H1 (cell line): ENCODE measurements around the gene FOXD2.
A peak's percentile ranks its signal among the peaks of the same experiment; 100 is the strongest.

Experiments used
- BRCA1 ChIP-seq: IDR thresholded peaks from 2 replicates; pipeline ENCODE4 v1.6.1; 2012; ENCODE audit warnings: low read depth, low read length, improper control_type of control experiment
- EZH2 ChIP-seq: fragments of 200-600 bp; sonication (generic); IDR thresholded peaks from 2 replicates; pipeline ENCODE4 v1.7.1; 2012; ENCODE audit warnings: low read depth, mild to moderate bottlenecking, moderate library complexity, low read length, inconsistent platforms; ENCODE audit not compliant: severe bottlenecking
- HDAC2 ChIP-seq, 2 experiments: fragments of 300-600 bp in 1 of 2; sonication (generic) in 1 of 2; IDR thresholded peaks; 2 replicates each; pipeline ENCODE4 v1.6.1; 2011 to 2012; ENCODE audit warnings: low read depth in 2 of 2, low read length in 2 of 2, mild to moderate bottlenecking in 2 of 2, moderate library complexity in 2 of 2, borderline replicate concordance in 1 of 2, inconsistent platforms in 1 of 2
- JUN ChIP-seq: IDR thresholded peaks from 2 replicates; pipeline ENCODE4 v1.6.1; 2011; ENCODE audit warnings: low read depth, mild to moderate bottlenecking, improper control_type of control experiment, low read length
- POLR2A ChIP-seq, 2 experiments: IDR thresholded peaks; 1 replicate in 1 of 2; 2 replicates in 1 of 2; pipeline ENCODE4 v1.6.1; 2011; ENCODE audit warnings: low read depth in 2 of 2, low read length in 2 of 2, mild to moderate bottlenecking in 2 of 2; ENCODE audit errors: control extremely low read depth in 1 of 2
- RXRA ChIP-seq: IDR thresholded peaks from 2 replicates; pipeline ENCODE4 v1.6.1; 2011; ENCODE audit warnings: low read depth, mild to moderate bottlenecking, low read length, moderate library complexity; ENCODE audit not compliant: insufficient read depth
- SIN3A ChIP-seq, 2 experiments: IDR thresholded peaks in 1 of 2; conservative IDR thresholded peaks in 1 of 2; 2 replicates each; pipeline ENCODE4 v1.6.1; 2011 to 2012; ENCODE audit warnings: low read length in 2 of 2, improper control_type of control experiment in 1 of 2, low read depth in 1 of 2, mild to moderate bottlenecking in 1 of 2
- SIRT6 ChIP-seq: IDR thresholded peaks from one replicate; pipeline ENCODE4 v1.7.1; 2012; ENCODE audit warnings: low read length, inconsistent platforms
- TCF12 ChIP-seq: IDR thresholded peaks from 2 replicates; pipeline ENCODE4 v1.6.1; 2011; ENCODE audit warnings: low read depth, mild to moderate bottlenecking, low read length
- YY1 ChIP-seq: IDR thresholded peaks from 2 replicates; pipeline ENCODE4 v1.6.1; 2011; ENCODE audit warnings: low read depth, mild to moderate bottlenecking, low read length
- TF ChIP-seq, protein P1 (sequence below), 3 experiments: IDR thresholded peaks; 1 replicate in 2 of 3; 2 replicates in 1 of 3; pipeline versions ENCODE4 v1.5.1 to v1.6.1; 2011; ENCODE audit warnings: low read length in 3 of 3, mild to moderate bottlenecking in 3 of 3, inconsistent platforms in 2 of 3, low read depth in 1 of 3, moderate library complexity in 1 of 3; ENCODE audit not compliant: insufficient read depth in 1 of 3; ENCODE audit errors: control extremely low read depth in 1 of 3
- TF ChIP-seq, protein P2 (sequence below): IDR thresholded peaks from 2 replicates; pipeline ENCODE4 v1.6.1; 2011; ENCODE audit warnings: low read depth, mild to moderate bottlenecking, low read length; ENCODE audit not compliant: insufficient read depth
- TF ChIP-seq, protein P3 (sequence below): IDR thresholded peaks from 2 replicates; pipeline ENCODE4 v1.6.1; 2012; ENCODE audit warnings: inconsistent platforms

DNA sequence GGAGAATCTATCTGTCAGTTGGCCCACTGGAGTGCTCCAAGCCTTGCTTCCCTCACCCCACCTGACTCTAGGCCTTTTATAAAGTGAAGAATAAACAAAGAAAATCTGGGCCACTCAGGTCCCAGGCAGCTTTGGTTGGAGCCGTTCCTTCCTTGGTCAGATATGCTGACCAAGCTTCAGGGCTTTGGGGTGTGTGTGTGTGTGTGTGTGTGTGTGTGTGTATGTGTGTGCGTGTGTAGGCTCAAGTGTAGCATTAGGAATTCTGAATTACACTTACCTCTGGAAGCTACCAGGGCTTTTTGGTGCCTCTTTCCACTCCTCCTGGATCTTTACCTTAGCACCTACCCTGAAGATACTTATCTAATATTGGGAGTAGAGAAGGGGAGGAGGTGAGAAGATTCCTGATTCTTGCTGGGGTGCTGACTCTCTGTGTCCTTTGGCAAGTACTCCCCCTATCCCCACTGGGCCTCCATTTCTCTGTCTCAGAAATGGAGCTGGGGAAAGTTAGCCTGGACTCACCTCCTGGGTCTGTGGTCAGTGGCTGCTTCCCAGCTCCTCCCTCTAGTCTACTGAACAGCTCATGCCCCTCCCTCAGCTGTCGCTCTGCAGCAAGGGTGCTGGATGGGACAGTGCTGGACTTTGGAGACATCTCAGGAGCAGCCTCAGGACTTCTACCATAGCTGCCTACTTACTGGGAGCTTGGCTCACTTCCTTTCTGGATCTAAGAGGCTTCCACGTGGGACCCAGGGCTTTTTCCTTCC, 10.8 kb downstream of the FOXD2 start:
- TF ChIP-seq TCF12 (no peak), BRCA1 (no peak), SIN3A (conservative IDR thresholded peaks at IDR 0.05 in 1 of 2, IDR thresholded peaks at IDR 0.05 in 1 of 2; ENCODE audit: low read depth in 1 of 2, low read length in 2 of 2) (no peak), SIRT6 (no peak), JUN (no peak), YY1 (no peak), EZH2 (peak; percentile 40), HDAC2 (IDR thresholded peaks at IDR 0.05; ENCODE audit: borderline replicate concordance in 1 of 2, low read depth in 2 of 2, low read length in 2 of 2) (no peak), RXRA (no peak), POLR2A (IDR thresholded peaks at IDR 0.05; ENCODE audit: control extremely low read depth in 1 of 2, low read depth in 2 of 2, low read length in 2 of 2) (no peak)
- TF ChIP-seq, protein P1, sequence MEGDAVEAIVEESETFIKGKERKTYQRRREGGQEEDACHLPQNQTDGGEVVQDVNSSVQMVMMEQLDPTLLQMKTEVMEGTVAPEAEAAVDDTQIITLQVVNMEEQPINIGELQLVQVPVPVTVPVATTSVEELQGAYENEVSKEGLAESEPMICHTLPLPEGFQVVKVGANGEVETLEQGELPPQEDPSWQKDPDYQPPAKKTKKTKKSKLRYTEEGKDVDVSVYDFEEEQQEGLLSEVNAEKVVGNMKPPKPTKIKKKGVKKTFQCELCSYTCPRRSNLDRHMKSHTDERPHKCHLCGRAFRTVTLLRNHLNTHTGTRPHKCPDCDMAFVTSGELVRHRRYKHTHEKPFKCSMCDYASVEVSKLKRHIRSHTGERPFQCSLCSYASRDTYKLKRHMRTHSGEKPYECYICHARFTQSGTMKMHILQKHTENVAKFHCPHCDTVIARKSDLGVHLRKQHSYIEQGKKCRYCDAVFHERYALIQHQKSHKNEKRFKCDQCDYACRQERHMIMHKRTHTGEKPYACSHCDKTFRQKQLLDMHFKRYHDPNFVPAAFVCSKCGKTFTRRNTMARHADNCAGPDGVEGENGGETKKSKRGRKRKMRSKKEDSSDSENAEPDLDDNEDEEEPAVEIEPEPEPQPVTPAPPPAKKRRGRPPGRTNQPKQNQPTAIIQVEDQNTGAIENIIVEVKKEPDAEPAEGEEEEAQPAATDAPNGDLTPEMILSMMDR (IDR thresholded peaks at IDR 0.05; ENCODE audit: control extremely low read depth in 1 of 3, insufficient read depth in 1 of 3, low read depth in 1 of 3, low read length in 3 of 3): no peak
- TF ChIP-seq, protein P2, sequence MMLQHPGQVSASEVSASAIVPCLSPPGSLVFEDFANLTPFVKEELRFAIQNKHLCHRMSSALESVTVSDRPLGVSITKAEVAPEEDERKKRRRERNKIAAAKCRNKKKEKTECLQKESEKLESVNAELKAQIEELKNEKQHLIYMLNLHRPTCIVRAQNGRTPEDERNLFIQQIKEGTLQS: no peak
- TF ChIP-seq, protein P3, sequence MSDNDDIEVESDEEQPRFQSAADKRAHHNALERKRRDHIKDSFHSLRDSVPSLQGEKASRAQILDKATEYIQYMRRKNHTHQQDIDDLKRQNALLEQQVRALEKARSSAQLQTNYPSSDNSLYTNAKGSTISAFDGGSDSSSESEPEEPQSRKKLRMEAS: no peak
